ENCODE data around the gene TCF7. TPM values are rescaled to one million over a fixed set of nuclear protein-coding genes. Genes with fewer than 3 reads are reported as not detected.

TCF7 gene
- polyA plus RNA-seq, 1 donor from 2014 or later = 0.15 TPM

- no peaks in the 10 kb centered on the region for H3K9me3 ChIP-seq (ENCODE audit: low read length)
- no peak overlapping the region for H3K27ac ChIP-seq (ENCODE audit: low read length)
- no peaks in the 10 kb centered on the region for H3K79me2 ChIP-seq (replicated peaks; ENCODE audit: insufficient read depth, low read length)
- TF ChIP-seq SMC3 (conservative IDR thresholded peaks at IDR 0.05; ENCODE audit: poor library complexity) = no peak
- no peak for TF ChIP-seq MXI1 (conservative IDR thresholded peaks at IDR 0.05; ENCODE audit: poor library complexity, severe bottlenecking)
- no peak for TF ChIP-seq CTCF (IDR thresholded peaks at IDR 0.05; ENCODE audit: poor library complexity, severe bottlenecking)
- no peak for TF ChIP-seq POLR2AphosphoS5 (IDR thresholded peaks at IDR 0.05)
- no peaks in the 10 kb centered on the region for H4K20me1 ChIP-seq (ENCODE audit: insufficient read depth)
- no peak overlapping the region for H3K9ac ChIP-seq (ENCODE audit: low read length)
- H3F3A ChIP-seq (ENCODE audit: insufficient read depth, low read length, poor library complexity, severe bottlenecking) = no peaks in the 10 kb centered on the region
- H2AFZ ChIP-seq (ENCODE audit: low read depth, low read length) = no peak overlapping the region
- no peak overlapping the region for H3K4me2 ChIP-seq (ENCODE audit: low read length)
- H3K4me3 ChIP-seq (ENCODE audit: low read length) = no peak overlapping the region
- no peaks in the 10 kb centered on the region for H3K36me3 ChIP-seq (ENCODE audit: insufficient read depth, low read length)
- H3K27me3 ChIP-seq (ENCODE audit: insufficient read depth, low read depth, low read length) = no peaks in the 10 kb centered on the region
- no peaks in the 10 kb centered on the region for H3K9me2 ChIP-seq (ENCODE audit: insufficient read depth, low read length)
These were observed 39.4 kb upstream of the TCF7 start for GRCh38 chr5:134075102-134075501.

GRCh38 chr5:134077926-134078580 lies 36.4 kb upstream of the TCF7 start:
- no peaks in the 10 kb centered on the region for H4K20me1 ChIP-seq (ENCODE audit: insufficient read depth)
- H3K9ac ChIP-seq (ENCODE audit: low read length) = no peak overlapping the region
- H3K4me3 ChIP-seq (ENCODE audit: low read length) = no peak overlapping the region
- no peaks in the 10 kb centered on the region for H3K36me3 ChIP-seq (ENCODE audit: insufficient read depth, low read length)
- no peaks in the 10 kb centered on the region for H3K27me3 ChIP-seq (ENCODE audit: insufficient read depth, low read depth, low read length)
- H3F3A ChIP-seq (ENCODE audit: insufficient read depth, low read length, poor library complexity, severe bottlenecking) = no peaks in the 10 kb centered on the region
- no peaks in the 10 kb centered on the region for H3K79me2 ChIP-seq (replicated peaks; ENCODE audit: insufficient read depth, low read length)
- H3K27ac ChIP-seq (ENCODE audit: low read length) = no peak overlapping the region
- H3K4me2 ChIP-seq (ENCODE audit: low read length) = no peak overlapping the region
- no peaks in the 10 kb centered on the region for H3K9me2 ChIP-seq (ENCODE audit: insufficient read depth, low read length)
- no peaks in the 10 kb centered on the region for H3K9me3 ChIP-seq (ENCODE audit: low read length)
- TF ChIP-seq MXI1 (conservative IDR thresholded peaks at IDR 0.05; ENCODE audit: poor library complexity, severe bottlenecking) (no peak), POLR2AphosphoS5 (IDR thresholded peaks at IDR 0.05) (no peak), SMC3 (conservative IDR thresholded peaks at IDR 0.05; ENCODE audit: poor library complexity) (no peak), RAD21 (conservative IDR thresholded peaks at IDR 0.05) (no peak), EZH2 (IDR thresholded peaks at IDR 0.05; ENCODE audit: borderline replicate concordance, insufficient read depth, low read length, poor library complexity, severe bottlenecking) (no peak), CTCF (IDR thresholded peaks at IDR 0.05; ENCODE audit: poor library complexity, severe bottlenecking) (no peak), EP300 (conservative IDR thresholded peaks at IDR 0.05; ENCODE audit: poor library complexity, severe bottlenecking) (no peak), TAF1 (IDR thresholded peaks at IDR 0.05; ENCODE audit: low read depth) (no peak)
- TF ChIP-seq, protein P1, sequence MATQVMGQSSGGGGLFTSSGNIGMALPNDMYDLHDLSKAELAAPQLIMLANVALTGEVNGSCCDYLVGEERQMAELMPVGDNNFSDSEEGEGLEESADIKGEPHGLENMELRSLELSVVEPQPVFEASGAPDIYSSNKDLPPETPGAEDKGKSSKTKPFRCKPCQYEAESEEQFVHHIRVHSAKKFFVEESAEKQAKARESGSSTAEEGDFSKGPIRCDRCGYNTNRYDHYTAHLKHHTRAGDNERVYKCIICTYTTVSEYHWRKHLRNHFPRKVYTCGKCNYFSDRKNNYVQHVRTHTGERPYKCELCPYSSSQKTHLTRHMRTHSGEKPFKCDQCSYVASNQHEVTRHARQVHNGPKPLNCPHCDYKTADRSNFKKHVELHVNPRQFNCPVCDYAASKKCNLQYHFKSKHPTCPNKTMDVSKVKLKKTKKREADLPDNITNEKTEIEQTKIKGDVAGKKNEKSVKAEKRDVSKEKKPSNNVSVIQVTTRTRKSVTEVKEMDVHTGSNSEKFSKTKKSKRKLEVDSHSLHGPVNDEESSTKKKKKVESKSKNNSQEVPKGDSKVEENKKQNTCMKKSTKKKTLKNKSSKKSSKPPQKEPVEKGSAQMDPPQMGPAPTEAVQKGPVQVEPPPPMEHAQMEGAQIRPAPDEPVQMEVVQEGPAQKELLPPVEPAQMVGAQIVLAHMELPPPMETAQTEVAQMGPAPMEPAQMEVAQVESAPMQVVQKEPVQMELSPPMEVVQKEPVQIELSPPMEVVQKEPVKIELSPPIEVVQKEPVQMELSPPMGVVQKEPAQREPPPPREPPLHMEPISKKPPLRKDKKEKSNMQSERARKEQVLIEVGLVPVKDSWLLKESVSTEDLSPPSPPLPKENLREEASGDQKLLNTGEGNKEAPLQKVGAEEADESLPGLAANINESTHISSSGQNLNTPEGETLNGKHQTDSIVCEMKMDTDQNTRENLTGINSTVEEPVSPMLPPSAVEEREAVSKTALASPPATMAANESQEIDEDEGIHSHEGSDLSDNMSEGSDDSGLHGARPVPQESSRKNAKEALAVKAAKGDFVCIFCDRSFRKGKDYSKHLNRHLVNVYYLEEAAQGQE (IDR thresholded peaks at IDR 0.05; ENCODE audit: borderline replicate concordance) = no peak
- H2AFZ ChIP-seq (ENCODE audit: low read depth, low read length) = no peak overlapping the region
